Measurements from ENCODE around the gene TEF.
"Not testable (repeated sequence)": the region's sequence is repeated elsewhere in the genome, so short reads cannot be mapped to it uniquely, and the experiment has no call there.

DNA sequence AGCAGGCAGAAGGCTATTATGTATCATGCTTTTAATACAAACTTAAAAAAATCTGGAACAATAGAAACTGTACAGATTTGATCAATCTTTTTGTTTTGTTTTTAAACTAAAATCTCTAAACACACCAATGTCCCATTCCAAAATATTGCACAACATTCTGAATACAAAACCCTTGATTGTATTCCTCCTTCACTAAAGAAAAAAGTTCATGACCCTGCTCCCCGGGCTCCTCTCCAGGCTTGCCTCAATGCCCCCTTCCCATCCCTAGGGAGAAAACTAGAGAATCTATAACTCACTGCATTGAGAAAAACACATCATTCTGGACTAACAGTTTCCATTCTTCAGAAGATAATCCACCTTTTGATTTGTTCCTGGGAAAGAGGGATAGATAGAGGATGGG, 51.7 kb downstream of the TEF start:
- TF ChIP-seq, protein P1, sequence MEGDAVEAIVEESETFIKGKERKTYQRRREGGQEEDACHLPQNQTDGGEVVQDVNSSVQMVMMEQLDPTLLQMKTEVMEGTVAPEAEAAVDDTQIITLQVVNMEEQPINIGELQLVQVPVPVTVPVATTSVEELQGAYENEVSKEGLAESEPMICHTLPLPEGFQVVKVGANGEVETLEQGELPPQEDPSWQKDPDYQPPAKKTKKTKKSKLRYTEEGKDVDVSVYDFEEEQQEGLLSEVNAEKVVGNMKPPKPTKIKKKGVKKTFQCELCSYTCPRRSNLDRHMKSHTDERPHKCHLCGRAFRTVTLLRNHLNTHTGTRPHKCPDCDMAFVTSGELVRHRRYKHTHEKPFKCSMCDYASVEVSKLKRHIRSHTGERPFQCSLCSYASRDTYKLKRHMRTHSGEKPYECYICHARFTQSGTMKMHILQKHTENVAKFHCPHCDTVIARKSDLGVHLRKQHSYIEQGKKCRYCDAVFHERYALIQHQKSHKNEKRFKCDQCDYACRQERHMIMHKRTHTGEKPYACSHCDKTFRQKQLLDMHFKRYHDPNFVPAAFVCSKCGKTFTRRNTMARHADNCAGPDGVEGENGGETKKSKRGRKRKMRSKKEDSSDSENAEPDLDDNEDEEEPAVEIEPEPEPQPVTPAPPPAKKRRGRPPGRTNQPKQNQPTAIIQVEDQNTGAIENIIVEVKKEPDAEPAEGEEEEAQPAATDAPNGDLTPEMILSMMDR (IDR thresholded peaks at IDR 0.05): not testable (repeated sequence)
- not testable (repeated sequence) for TF ChIP-seq EP300, POLR2A, POLR2AphosphoS5 (IDR thresholded peaks at IDR 0.05)

Data from sigmoid colon (tissue), 4 donors.